GM19099 (cell line): ENCODE results near the gene CHST4.

Experiments used
- POLR2A ChIP-seq: IDR thresholded peaks from 3 replicates; pipeline ENCODE4 v1.6.1; 2011; ENCODE audit warnings: low read depth; ENCODE audit not compliant: insufficient read length; ENCODE audit errors: extremely low read depth

Gene CHST4

DNA sequence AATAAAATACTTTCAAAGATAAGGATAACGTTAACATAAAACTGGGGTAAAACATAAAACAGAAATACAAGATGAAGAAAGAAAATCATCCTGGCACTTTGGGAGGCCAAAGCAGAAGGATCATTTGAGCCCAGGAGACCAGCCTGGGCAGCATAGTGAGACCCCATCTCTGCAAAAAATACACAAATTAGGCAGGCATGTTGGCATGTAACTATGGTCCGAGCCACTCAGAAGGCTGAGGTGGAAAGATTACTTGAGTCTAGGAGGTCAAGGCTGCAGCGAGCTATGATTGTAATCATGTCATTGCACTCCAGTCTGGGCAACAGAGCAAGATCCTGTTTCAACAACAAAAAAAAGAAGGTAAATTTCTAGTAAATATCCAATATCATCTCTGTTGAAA is 31.1 kb downstream of the CHST4 start:
- no peak for TF ChIP-seq POLR2A

DNA sequence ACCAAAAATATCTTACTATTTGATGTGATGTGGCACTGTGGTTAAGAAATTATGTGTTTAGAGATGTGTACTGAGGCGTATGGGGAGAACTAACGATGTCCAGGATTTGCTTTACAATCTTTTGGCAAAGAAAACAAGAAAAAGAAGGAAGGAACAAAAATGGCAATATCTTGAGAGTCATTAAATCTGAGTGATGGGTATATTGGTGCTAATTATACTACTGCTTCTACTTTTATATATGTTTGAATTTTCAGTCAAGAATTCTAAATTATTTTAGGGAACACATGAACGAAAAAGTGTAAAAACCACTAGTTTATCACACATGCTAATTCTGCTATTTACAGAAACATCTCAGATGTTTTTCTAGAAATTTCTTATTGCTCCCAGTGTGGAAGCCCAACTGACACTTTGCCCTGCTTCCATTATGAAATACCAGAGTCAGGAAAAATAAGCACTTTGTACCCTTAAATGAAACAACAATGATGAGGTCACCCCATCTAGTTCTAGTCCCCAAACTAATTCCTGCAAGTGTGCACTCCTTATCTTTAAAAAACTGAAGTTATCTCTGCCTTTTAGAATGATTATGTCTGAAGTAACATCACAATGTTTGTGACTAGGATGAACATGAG is 31.8 kb downstream of the CHST4 start:
- TF ChIP-seq POLR2A = no peak

DNA sequence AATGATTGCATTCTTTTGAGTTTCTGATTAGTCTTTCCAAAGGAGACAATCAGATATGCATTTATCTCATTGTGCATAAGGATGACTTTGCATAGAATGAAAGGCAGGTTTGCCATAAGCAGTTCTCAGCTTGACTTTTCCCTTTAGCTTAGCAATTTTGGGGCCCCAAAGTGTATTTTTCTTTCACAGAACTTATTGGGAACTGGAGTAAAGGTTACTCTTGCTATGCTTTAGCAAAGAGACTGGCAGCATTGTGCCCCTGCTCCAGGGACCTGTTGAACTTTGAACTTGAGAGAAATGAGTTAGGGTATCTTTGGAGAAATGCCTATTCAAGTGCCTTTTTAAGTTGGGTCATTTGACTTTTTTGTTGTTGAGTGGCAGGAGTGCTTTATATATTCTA is 33.6 kb downstream of the CHST4 start:
- no peak for TF ChIP-seq POLR2A

DNA sequence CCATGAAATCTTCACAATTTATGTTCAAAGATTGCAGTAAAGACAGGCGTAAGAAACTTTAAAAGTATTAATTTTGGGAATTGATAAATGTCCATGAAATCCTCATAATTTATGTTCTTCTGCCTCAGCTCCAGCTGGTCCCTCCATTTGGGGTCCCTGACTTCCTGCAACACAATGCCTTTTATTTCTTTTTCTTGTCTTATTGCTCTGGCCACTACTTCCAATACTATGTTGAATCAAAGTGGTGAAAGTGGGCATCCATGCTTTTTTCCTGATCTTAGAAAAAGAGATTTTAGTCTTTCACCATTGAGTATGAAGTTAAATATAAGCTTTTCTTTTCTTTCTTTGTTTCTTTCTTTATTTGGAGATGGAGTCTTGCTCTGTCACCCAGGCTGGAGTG is 36.3 kb downstream of the CHST4 start:
- no peak for TF ChIP-seq POLR2A

DNA sequence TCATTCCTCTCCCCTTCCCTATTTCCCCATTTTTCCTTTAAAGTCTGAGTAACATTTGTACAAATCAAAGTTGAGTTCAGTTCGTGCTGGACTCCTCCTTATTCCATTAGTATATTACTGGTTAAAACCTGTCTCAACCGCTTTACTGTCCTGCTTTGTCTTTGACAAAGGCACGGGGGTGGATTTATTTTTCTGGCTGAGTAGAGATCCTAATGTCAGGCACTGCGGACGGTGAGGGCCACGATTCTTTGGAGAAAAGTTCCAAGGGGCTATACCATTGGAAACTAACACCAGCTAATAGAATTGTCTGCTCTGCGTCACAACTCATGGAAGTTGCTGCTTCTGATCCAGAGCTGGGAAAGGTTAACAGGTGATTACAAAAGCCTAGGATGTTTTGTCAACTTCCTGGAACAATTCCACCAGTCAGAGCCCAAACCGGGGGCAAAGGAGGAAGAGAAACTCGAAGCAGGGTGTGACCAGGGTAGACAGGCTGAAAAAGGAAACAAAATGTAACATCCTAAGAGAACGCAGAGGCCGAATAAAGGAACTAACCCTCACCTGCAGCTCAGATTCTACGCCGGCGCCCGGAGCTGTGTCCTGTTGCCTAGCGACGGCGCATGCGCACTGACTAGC is 38.2 kb downstream of the CHST4 start:
- no peak for TF ChIP-seq POLR2A

DNA sequence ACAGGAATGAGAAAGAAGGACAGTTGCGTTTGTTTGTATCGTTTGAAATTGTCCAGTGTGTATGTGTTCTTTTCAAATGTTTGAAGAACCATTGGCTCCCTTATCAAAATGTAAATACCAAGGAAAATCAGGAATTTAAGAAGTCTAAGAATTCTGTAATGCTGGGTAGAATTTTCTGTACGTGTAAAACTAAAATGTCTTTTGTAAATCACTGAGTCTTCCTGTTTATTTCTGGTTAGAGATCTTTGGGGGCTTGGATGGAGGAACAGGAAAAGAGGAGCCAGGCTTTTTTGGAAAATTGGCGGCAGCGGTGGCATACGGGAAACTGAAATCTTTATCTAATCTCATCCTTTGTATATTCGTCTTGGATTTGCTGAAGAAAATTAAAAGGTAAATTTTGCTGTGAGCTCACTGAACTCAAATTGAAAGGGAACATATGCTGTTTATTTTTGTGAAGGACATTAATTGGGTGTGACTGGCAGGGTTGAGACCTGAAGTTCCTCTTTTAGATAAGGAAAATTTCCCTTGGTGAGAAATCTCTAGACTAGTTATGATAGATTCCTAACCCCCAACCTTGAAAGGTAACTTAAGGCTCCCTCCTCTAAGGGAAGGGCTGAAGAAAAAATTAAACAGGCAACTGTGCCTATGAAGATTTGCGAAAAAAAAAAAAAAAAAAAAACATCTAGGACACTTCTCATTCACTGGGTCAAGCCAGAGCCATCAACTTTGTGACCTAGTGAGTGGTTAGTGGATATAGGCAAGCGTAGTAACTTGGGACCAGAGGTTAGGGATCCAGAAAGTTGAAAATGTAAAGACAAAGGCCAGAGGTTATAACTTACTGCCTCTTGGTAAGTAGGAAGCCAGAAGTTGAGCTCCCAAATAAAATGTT is 39.8 kb downstream of the CHST4 start:
- TF ChIP-seq POLR2A = no peak

DNA sequence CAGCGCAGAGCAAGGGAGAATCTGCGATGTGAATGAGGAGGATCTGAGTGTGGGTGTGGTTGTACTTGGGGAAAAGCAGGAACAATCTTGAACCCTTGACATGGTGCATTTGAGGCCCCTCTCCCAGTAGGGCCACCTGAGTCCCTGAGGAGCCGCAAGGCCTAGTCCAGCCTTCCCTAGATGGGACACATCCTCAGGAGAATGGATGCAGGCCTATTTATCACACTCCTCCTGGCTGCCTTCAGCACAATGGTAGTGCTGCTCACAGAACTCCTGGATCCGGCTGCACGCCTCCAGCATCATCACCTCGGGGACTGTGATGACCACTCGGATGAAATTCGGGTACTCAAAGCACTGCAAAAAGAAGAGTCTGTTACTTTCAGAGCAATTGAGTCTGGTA is 41.7 kb downstream of the CHST4 start:
- TF ChIP-seq POLR2A = no peak

DNA sequence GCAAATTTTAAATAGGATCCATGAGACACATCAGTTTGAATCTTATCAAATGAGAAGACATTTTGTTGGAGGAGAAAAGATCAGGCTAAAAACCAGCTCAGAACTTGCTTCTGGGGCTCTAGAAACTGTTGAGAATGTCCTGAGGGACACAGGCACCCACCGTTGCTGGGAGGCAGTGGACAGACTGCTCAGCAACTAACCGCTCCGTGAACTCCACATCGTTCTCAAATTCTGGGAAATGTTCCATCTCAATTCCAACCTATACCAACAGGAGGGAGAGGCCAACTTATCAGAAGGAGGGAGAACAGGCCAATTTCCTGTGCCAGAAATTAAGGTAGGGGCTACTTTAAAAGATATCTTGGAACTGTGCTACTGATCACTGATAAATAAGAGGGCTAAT is 42.3 kb downstream of the CHST4 start:
- no peak for TF ChIP-seq POLR2A

DNA sequence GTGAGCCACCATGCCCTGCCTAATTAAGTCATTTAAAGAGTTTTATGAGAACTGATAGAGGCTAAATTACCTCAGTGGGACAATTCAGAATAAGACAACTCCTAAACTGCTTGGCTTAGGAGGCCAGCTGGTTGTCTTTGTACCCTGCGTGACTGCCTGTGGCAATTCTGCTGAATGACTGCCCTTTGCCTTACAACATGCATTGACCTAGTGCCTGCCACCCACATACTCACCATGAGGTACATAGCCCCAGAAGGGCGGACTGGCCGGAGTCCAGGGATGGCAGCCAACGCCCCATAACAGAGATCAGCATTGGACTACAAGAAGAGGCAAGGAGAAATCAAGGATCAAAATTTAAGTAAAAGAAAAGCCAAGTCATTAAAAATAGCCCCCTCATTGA is 43.4 kb downstream of the CHST4 start:
- no peak for TF ChIP-seq POLR2A

DNA sequence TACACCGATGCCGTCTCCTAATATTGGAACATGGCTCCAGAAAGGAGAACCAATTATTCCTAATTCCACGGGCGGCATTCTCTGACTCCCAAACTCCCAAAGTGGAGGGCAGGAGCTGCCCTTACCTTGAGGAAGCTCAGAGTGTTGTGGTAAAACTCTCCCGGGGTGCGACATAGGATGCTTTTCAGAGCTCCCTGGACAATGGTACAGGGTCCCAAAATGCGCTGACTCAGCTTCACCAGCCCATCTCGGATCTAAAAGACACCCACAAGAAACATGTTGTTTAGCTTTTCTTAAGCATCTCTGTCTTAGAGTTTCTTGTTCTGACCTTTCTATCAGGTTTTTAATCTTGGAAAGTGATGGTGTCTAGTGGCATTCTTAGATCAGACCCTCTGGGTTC is 43.9 kb downstream of the CHST4 start:
- TF ChIP-seq POLR2A = no peak

DNA sequence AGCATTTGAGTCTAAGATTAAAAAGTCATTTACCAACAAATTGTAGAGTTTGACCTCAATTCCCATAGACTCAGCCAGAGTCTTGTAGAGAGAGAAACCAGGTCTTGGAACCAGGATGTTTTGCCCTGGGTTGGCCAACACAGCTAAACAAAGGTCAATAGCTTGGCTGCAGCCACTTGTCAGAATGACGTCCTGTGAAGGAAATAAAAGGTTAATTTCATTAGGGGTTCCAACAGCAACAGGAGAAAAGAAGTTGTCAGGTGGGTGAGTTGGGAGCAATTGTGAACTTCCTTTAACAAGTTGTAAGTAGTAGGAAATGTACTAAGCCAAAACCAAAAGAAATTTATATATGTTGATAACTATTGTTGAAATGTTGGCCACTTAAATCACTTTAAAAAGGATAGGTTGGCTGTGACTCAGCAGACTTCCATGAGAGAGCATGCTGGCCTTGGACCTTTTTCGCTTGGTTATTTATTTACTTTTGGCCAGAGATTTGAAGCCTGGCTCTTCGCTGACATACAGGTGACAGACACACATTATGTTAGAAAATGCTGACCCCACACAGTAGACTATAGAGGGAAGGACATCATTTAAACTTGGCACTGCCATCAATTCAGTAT is 46.4 kb downstream of the CHST4 start:
- TF ChIP-seq POLR2A = no peak

DNA sequence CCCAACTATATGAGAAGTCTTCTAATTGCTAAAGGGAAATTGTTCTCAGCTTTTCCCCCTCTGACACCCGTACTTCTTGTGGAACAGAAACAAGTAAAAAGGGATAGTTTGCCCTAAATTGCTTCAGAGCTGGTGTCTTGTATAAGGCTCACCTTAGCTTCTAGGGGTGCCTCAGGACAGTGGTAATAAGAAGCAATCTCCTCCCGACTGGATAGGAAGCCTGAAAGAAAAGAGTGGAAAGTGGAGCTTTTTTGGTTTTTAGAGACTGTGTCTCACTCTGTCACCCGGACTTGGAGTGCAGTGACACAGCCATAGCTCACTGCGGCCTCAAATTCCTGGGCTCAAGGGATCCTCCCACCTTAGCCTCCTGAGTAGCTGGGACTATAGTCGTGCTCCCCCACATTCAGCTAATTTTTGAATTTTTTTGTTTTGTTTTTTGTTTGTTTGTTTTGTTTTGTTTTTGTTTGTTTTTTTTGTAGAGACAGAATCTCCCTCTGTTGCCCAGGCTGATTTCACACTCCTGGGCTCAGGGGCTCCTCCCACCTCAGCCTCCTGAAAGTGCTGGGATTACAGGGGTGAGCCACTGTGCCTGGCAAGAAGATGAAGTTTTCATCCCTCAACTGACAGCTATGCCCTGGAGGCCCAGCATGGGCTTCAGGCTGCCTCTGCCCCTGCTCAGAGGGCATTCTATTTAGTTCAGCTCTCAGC is 47.3 kb downstream of the CHST4 start:
- no peak for TF ChIP-seq POLR2A

DNA sequence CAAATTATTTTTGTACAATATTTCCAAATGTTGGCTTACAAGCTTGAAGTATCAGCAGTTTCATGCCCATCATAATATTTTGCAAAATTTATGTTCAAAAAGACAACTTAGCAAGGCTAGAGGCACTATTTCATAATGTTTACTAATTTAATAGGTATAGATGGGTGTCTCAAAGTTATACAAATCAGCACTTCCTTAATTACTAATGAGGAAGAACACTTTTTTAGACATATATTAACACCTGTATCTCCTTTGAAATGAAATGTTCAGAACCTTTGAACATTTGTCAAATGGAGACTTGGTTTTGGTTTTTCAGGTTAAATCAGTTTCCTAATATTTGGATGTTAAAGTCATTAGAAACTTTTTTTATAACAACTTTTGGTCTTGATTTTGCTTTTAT is 48.5 kb downstream of the CHST4 start:
- no peak for TF ChIP-seq POLR2A

DNA sequence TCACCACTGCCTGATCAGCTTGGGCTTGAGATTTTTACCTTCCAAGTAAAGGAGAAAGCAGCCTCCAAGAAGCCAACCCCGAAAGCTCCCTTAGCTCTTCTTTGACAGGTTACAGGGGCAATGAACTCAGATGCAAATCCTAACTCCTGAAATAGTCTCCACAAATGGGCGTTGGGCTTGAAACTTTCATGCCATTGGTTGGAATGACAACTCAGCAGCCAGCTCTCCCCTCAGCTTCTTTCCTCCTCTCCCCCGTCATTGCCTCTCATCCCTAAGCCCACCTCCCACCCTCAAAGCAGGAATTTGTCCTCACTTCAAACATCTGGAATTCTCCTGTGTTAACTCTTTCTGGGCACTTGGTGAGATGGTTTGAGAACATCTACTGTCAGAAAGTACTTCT is 50.7 kb downstream of the CHST4 start, which contains the start of gene TAT:
TAT (minus strand) TSS at position 122 of the 400 bp plus-strand sequence. CDS start 677 bp downstream, outside the sequence.
- no peak for TF ChIP-seq POLR2A

DNA sequence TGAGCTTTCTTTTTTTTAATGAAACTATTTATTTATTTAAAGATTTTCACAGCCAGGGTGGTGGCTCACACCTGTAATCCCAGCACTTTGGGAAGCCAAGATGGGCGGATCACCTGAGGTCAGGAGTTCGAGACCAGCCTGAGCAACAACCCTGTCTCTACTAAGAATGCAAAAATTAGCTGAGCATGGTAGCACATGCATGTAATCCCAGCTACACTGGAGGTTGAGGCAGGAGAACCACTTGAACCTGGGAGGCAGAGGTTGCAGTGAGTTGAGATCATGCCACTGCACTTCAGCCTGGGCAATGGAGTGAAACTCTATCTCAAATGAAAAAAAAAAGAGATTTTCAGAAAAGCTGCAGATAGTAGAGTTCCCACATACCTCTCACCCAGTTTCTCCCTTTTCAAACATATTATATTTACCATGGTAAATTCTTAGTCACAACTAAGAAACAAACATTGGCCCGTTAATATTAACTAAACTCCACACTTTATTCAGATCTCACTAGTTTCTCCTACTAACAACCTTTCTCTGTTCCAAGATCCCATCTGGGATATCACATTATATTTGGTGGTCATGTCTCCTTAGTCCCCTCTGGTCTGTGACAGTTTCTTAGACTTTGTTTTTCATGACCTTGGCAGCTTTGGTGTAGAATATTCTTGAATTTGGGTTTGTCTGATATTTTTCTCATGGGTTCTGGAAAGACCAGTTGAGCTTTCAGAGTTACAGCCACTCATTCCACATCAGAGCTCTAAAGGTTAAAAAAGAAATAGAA is 58.5 kb downstream of the CHST4 start:
- TF ChIP-seq POLR2A = no peak

DNA sequence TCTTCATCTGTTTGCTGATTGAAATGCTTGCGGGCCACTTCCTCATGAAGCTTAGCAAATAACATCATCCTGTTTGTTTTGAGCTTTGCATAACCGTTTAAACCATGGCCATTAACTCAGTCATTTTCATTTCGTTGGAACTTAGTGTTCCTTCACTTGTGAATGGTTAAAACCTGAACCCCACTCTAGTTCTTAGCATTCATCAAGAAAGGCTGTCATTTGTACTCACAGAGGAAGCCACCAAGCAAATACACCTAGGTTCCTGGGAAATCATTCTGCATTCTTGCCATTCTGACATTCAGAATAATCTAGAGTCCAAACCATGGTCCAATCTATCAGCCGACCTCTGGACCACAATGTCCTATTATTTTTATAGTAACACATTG is 59.1 kb downstream of the CHST4 start:
- TF ChIP-seq POLR2A = no peak
